ENCODE data around the gene ITPR2.
"Not testable (repeated sequence)": the region's sequence is repeated elsewhere in the genome, so short reads cannot be mapped to it uniquely, and the experiment has no call there.

ITPR2 gene

DNA sequence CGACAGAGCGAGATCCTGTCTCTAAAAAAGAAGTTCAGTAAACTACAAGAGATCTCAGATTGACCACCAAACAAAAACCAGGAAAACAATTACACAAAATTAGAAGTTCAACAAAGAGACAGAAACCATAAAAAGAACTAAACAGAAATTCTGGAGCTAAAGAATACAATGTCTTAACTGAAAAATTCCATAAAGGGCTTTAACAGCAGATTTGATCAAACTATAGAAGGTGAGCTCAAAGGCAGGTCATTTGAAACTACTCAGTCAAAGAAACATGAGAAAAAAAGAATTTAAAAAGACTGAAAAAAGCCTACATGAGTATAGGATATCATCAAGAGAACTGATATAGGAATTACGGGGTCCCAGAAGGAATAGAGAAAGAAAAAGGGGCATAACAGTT is 71.2 kb downstream of the ITPR2 start:
- Histone ChIP-seq H3K27me3 (ENCODE audit: insufficient read depth, poor library complexity, severe bottlenecking) (no peaks in the 10 kb centered on the region), H3K27ac (replicated peaks) (no peak overlapping the region), H3K4me3 (replicated peaks; ENCODE audit: insufficient read depth, low read length) (no peak overlapping the region)
- no peak for DNase-seq (ENCODE audit: low read depth in 1 of 2, low spot score in 1 of 2)
- TF ChIP-seq POLR2AphosphoS5 (IDR thresholded peaks at IDR 0.05; ENCODE audit: low read depth), result no peak
- no peak for TF ChIP-seq GABPA (IDR thresholded peaks at IDR 0.05; ENCODE audit: low read depth)
- no peak for TF ChIP-seq SPI1 (IDR thresholded peaks at IDR 0.05; ENCODE audit: borderline replicate concordance, low read depth)
- TF ChIP-seq, protein P1, sequence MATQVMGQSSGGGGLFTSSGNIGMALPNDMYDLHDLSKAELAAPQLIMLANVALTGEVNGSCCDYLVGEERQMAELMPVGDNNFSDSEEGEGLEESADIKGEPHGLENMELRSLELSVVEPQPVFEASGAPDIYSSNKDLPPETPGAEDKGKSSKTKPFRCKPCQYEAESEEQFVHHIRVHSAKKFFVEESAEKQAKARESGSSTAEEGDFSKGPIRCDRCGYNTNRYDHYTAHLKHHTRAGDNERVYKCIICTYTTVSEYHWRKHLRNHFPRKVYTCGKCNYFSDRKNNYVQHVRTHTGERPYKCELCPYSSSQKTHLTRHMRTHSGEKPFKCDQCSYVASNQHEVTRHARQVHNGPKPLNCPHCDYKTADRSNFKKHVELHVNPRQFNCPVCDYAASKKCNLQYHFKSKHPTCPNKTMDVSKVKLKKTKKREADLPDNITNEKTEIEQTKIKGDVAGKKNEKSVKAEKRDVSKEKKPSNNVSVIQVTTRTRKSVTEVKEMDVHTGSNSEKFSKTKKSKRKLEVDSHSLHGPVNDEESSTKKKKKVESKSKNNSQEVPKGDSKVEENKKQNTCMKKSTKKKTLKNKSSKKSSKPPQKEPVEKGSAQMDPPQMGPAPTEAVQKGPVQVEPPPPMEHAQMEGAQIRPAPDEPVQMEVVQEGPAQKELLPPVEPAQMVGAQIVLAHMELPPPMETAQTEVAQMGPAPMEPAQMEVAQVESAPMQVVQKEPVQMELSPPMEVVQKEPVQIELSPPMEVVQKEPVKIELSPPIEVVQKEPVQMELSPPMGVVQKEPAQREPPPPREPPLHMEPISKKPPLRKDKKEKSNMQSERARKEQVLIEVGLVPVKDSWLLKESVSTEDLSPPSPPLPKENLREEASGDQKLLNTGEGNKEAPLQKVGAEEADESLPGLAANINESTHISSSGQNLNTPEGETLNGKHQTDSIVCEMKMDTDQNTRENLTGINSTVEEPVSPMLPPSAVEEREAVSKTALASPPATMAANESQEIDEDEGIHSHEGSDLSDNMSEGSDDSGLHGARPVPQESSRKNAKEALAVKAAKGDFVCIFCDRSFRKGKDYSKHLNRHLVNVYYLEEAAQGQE (IDR thresholded peaks at IDR 0.05; ENCODE audit: insufficient replicate concordance, low read depth), result no peak
- TF ChIP-seq, protein P2, sequence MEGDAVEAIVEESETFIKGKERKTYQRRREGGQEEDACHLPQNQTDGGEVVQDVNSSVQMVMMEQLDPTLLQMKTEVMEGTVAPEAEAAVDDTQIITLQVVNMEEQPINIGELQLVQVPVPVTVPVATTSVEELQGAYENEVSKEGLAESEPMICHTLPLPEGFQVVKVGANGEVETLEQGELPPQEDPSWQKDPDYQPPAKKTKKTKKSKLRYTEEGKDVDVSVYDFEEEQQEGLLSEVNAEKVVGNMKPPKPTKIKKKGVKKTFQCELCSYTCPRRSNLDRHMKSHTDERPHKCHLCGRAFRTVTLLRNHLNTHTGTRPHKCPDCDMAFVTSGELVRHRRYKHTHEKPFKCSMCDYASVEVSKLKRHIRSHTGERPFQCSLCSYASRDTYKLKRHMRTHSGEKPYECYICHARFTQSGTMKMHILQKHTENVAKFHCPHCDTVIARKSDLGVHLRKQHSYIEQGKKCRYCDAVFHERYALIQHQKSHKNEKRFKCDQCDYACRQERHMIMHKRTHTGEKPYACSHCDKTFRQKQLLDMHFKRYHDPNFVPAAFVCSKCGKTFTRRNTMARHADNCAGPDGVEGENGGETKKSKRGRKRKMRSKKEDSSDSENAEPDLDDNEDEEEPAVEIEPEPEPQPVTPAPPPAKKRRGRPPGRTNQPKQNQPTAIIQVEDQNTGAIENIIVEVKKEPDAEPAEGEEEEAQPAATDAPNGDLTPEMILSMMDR (IDR thresholded peaks at IDR 0.05; ENCODE audit: insufficient read depth, low read length), result no peak

DNA sequence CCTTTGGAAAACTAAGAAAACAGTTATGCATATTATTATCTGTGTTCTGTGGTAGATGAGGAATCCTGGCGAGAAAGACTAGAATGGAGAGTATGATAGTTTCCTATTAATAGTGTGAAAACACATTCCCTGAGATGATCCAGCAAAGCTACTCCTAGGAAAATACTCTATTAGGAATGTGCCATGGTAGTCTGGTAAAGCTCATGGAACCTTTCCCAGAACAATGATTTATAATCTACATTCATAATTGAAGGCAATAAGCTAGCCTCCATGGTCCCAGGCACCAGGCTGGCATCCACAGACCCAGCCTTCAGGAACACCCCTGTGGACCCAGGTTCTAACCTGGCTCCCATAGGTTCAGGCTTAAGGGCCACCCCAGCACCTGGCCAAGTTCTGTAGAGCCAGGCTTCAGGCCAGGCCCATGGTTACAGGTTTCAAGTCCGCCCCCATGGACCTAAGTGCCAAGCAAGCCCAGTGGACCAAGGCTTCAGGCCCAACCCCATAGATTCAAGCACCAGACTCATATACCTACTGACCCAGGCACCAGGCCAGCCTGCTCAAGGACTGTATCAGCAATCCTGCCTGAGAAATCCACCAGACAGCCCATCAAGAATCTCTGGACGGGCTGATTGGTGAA is 72.2 kb downstream of the ITPR2 start:
- no peaks in the 10 kb centered on the region for H3K27me3 ChIP-seq (ENCODE audit: insufficient read depth, poor library complexity, severe bottlenecking)
- TF ChIP-seq, protein P1 (IDR thresholded peaks at IDR 0.05; ENCODE audit: insufficient replicate concordance, low read depth), result no peak
- TF ChIP-seq, protein P2 (IDR thresholded peaks at IDR 0.05; ENCODE audit: insufficient read depth, low read length), result no peak
- TF ChIP-seq SPI1 (IDR thresholded peaks at IDR 0.05; ENCODE audit: borderline replicate concordance, low read depth) (no peak), GABPA (IDR thresholded peaks at IDR 0.05; ENCODE audit: low read depth) (no peak), POLR2AphosphoS5 (IDR thresholded peaks at IDR 0.05; ENCODE audit: low read depth) (no peak)
- DNase-seq (ENCODE audit: low read depth in 1 of 2, low spot score in 1 of 2), result no peak
- H3K27ac ChIP-seq (replicated peaks), result no peak overlapping the region
- H3K4me3 ChIP-seq (replicated peaks; ENCODE audit: insufficient read depth, low read length), result no peak overlapping the region

DNA sequence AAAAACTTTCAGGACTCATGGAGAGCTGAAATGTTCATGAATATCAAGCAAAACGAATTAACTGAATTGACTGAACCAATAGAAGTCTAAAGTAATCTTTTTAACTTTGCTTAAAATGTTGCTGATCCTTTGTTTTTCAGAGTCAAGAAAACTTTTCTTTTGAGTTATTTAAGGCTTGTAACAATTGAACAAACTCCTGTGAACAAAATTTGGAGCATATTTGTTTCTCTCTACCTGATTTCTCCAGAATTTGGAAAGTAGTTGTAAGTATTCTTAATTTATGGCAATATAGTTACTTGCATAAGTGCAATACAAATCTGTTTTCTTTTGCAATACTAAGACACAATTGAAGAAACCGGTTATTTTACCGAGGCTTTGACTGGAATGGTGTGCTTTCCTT is 77.6 kb downstream of the ITPR2 start:
- not testable (repeated sequence) for H3K27me3 ChIP-seq (ENCODE audit: insufficient read depth, poor library complexity, severe bottlenecking); H3K4me3 ChIP-seq (replicated peaks; ENCODE audit: insufficient read depth, low read length); H3K27ac ChIP-seq (replicated peaks); DNase-seq (ENCODE audit: low read depth in 1 of 2, low spot score in 1 of 2)

DNA sequence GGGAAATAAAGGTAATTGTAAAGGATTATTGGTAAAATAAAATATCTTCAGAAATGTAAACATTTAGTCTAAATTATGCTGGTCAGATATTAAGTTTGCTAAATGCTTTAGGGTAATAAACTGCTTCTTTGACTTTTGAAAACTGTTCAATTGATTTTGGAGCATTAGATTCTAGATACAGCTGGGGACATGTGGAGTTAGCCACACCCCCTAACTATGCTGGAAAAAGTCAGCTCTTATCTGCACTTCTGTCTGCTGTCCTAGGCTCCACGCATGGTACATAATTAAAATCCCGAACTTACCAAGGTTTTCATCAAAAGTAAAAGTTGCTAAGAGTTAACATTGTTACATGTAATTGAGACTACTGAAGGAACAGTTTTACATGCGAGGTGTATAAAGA is 78.8 kb downstream of the ITPR2 start:
- Histone ChIP-seq H3K27me3 (ENCODE audit: insufficient read depth, poor library complexity, severe bottlenecking) (no peaks in the 10 kb centered on the region), H3K4me3 (replicated peaks; ENCODE audit: insufficient read depth, low read length) (no peak overlapping the region), H3K27ac (replicated peaks) (no peak overlapping the region)
- TF ChIP-seq GABPA (IDR thresholded peaks at IDR 0.05; ENCODE audit: low read depth) (no peak), POLR2AphosphoS5 (IDR thresholded peaks at IDR 0.05; ENCODE audit: low read depth) (no peak), SPI1 (IDR thresholded peaks at IDR 0.05; ENCODE audit: borderline replicate concordance, low read depth) (no peak)
- TF ChIP-seq, protein P1 (IDR thresholded peaks at IDR 0.05; ENCODE audit: insufficient replicate concordance, low read depth), result no peak
- TF ChIP-seq, protein P2 (IDR thresholded peaks at IDR 0.05; ENCODE audit: insufficient read depth, low read length), result no peak
- no peak for DNase-seq (ENCODE audit: low read depth in 1 of 2, low spot score in 1 of 2)

Measured in HL-60 (cell line).